Transverse colon (tissue), 4 donors: ENCODE measurements around the gene PLPP3. TPM values are rescaled to one million over a fixed set of nuclear protein-coding genes. Genes with fewer than 3 reads are reported as not detected.

Source experiments
- DNase-seq: peaks from one replicate; pipeline ENCODE4 v3.0.0-alpha.2; 2019
- H3K27ac ChIP-seq, 4 donors: fragments of 200-600 bp; sonication (generic); 2 replicates each; pipeline ENCODE4 v1.5.1; 2016 to 2018; ENCODE audit warnings: inconsistent platforms in 4 of 4
- H3K27me3 ChIP-seq: fragments of 200-600 bp; sonication (generic); 2 replicates; pipeline ENCODE4 v1.5.1; 2017; ENCODE audit warnings: inconsistent platforms
- H3K36me3 ChIP-seq, 4 donors: fragments of 200-600 bp; sonication (generic); 2 replicates each; pipeline ENCODE4 v1.5.1; 2017 to 2019; ENCODE audit warnings: inconsistent platforms in 4 of 4
- H3K4me1 ChIP-seq, 4 donors: fragments of 200-600 bp; sonication (generic); 2 replicates each; pipeline ENCODE4 v1.5.1; 2017 to 2020; ENCODE audit warnings: inconsistent platforms in 4 of 4
- H3K4me3 ChIP-seq, 4 donors: fragments of 200-600 bp; sonication (generic); 1 replicate in 1 of 4; 2 replicates in 3 of 4; pipeline versions ENCODE4 v1.5.1 to v1.6.1; 2017 to 2019; ENCODE audit warnings: inconsistent platforms in 4 of 4
- H3K9me3 ChIP-seq, 2 donors: fragments of 200-600 bp; sonication (generic); 2 replicates each; pipeline ENCODE4 v1.5.1; 2017 to 2019; ENCODE audit warnings: inconsistent platforms in 2 of 2
- CTCF ChIP-seq, 5 experiments: fragments of 200-600 bp in 3 of 5; fragments of 450-650 bp in 2 of 5; sonication (generic) in 3 of 5; IDR thresholded peaks; 1 replicate in 2 of 5; 2 replicates in 3 of 5; pipeline ENCODE4 v1.5.1; 2016 to 2017; ENCODE audit warnings: antibody characterized with exemption in 5 of 5, inconsistent platforms in 3 of 5, mild to moderate bottlenecking in 2 of 5, moderate library complexity in 1 of 5
- EP300 ChIP-seq: sonication (generic); formaldehyde crosslinking; IDR thresholded peaks from one replicate; pipeline ENCODE4 v1.6.1; 2017; ENCODE audit warnings: antibody characterized with exemption, low read depth
- POLR2A ChIP-seq: fragments of 450-650 bp; IDR thresholded peaks from one replicate; pipeline ENCODE4 v1.6.1; 2016; ENCODE audit warnings: antibody characterized with exemption, mild to moderate bottlenecking, moderate library complexity
- POLR2AphosphoS5 ChIP-seq, 3 donors: sonication (generic); formaldehyde crosslinking; IDR thresholded peaks; one replicate each; pipeline ENCODE4 v1.6.1; 2016; ENCODE audit warnings: antibody characterized with exemption in 3 of 3
- WGBS, 2 donors: methylation state at CpG; one replicate each; pipeline ENCODE4 v1.1.5; 2018; ENCODE audit warnings: low coverage in 1 of 2; 5-methylcytosine and 5-hydroxymethylcytosine counted together
- in situ Hi-C, 4 donors: fragments of 200-750 bp; cut with MboI; loops; one replicate each; pipeline versions ENCODE4 v1.15.0 to v1.15.1; 2017; ENCODE audit warnings: low sequenced_read_pairs in 3 of 4, low pct_ligation_motif_present in 1 of 4, low pct_unique_long_range_greater_than_20kb in 1 of 4
- intact Hi-C: fragments of 100-400 bp; cut with DNase I; formaldehyde crosslinking; loops from one replicate; pipeline ENCODE4 v1.15.1; 2023; ENCODE audit warnings: low total_unique reads
- total RNA-seq, 4 donors: library from RNA; depleted of rRNA; stranded (reverse); fragments of >200 nt; gene quantifications; one replicate each; pipeline ENCODE4 v1.1.0, GENCODE V29; 2016

The PLPP3 gene
- total RNA-seq, 4 donors from 2014 or later, result 51.2 to 75.1 (median 63.3) TPM

DNA sequence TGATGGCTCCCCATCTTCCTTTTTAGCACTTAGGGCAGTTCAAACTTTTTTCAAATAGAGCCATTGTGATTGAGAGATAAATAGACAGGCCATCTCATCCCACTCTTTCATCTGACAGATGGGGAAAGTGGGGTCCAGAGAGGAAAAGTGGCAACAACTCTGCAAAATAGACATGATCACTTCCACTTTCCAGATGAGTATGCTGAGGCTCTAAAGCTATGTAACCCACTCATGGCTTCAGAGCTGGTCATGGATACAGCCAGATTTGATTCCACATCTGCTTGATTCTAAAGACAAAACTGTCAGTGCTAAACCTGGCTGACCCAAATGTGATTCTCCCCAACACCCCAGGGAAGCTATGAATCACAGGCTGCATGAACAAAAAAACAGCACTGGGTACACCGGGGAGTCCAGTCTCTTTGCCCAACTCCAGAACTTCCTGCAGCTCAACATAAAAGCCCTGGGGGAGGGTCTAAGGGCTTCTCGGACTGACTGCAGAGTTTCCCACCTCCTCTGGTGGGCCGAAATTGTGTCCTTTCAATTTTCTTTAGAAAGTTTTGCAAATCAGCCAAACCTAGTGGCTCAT lies 59.3 kb downstream of the PLPP3 start:
- no peak for DNase-seq
- H3K27ac ChIP-seq, result no peak overlapping the region
- in situ Hi-C loops (no loop called here), intact Hi-C loops (no loop called here)
- H3K4me1 ChIP-seq, result peaks cover 5 to 25% (median 15%) of the 10 kb centered on the region in 4 donors
- H3K36me3 ChIP-seq, result peaks cover 0 to 9% (median 0%) of the 10 kb centered on the region in 4 donors
- no peak overlapping the region for H3K4me3 ChIP-seq
- no peaks in the 10 kb centered on the region for H3K9me3 ChIP-seq
- H3K27me3 ChIP-seq, result no peaks in the 10 kb centered on the region
- TF ChIP-seq EP300 (no peak), CTCF (IDR thresholded peaks at IDR 0.05) (no peak), POLR2AphosphoS5 (IDR thresholded peaks at IDR 0.05) (no peak), POLR2A (no peak)
- WGBS, 2 donors, result 74 to 86% methylated on average over 3 of the region's 3 CpGs

GRCh38 chr1:56517404-56518130 lies 61.8 kb downstream of the PLPP3 start:
- 74 to 98% methylated on average over 2 of the region's 2 CpGs for WGBS, 2 donors
- in situ Hi-C loops (no loop called here), intact Hi-C loops (no loop called here)
- Histone ChIP-seq H3K27ac (peak overlapping the region; percentile 74 to 81 (median 78)), H3K9me3 (no peaks in the 10 kb centered on the region), H3K4me1 (peaks cover 4 to 29% (median 15%) of the 10 kb centered on the region in 4 donors), H3K4me3 (no peak overlapping the region), H3K36me3 (peaks cover 0 to 7% (median 0%) of the 10 kb centered on the region in 4 donors), H3K27me3 (no peaks in the 10 kb centered on the region)
- TF ChIP-seq POLR2AphosphoS5 (IDR thresholded peaks at IDR 0.05) (no peak), POLR2A (no peak), EP300 (no peak), CTCF (IDR thresholded peaks at IDR 0.05) (no peak)
- DNase-seq, result no peak

GRCh38 chr1:56516539-56517252 lies 62.7 kb downstream of the PLPP3 start:
- Histone ChIP-seq H3K4me3 (no peak overlapping the region), H3K9me3 (no peaks in the 10 kb centered on the region), H3K36me3 (peaks cover 0 to 4% (median 0%) of the 10 kb centered on the region in 4 donors), H3K27me3 (no peaks in the 10 kb centered on the region), H3K4me1 (peaks cover 4 to 29% (median 15%) of the 10 kb centered on the region in 4 donors), H3K27ac (peak overlapping the region; percentile 74 to 81 (median 78))
- peak; percentile 17 for DNase-seq
- intact Hi-C loops (no loop called here), in situ Hi-C loops (no loop called here)
- WGBS, 2 donors, result 29 to 51% methylated on average over 6 to 7 of the region's 7 CpGs
- TF ChIP-seq POLR2A (peak; percentile 50), POLR2AphosphoS5 (IDR thresholded peaks at IDR 0.05) (peak; percentile 59 to 74 (median 70)), CTCF (IDR thresholded peaks at IDR 0.05) (peak in 1 of 5 experiments; percentile 15), EP300 (no peak)

GRCh38 chr1:56515898-56516538 lies 63.3 kb downstream of the PLPP3 start:
- DNase-seq, result no peak
- H3K27me3 ChIP-seq, result no peaks in the 10 kb centered on the region
- in situ Hi-C loops, result no loop called here
- no peaks in the 10 kb centered on the region for H3K9me3 ChIP-seq
- intact Hi-C loops, result no loop called here
- TF ChIP-seq POLR2A, result no peak
- TF ChIP-seq POLR2AphosphoS5 (IDR thresholded peaks at IDR 0.05), result no peak
- TF ChIP-seq CTCF (IDR thresholded peaks at IDR 0.05), result no peak
- no peak for TF ChIP-seq EP300
- peaks cover 0 to 11% (median 0%) of the 10 kb centered on the region in 4 donors for H3K36me3 ChIP-seq
- H3K27ac ChIP-seq, result peak overlapping the region; percentile 74 to 81 (median 78)
- 86% methylated on average over 4 of the region's 4 CpGs; no CpG with 5 or more reads in 1 of the 2 donors for WGBS, 2 donors
- H3K4me1 ChIP-seq, result peaks cover 4 to 29% (median 15%) of the 10 kb centered on the region in 4 donors
- H3K4me3 ChIP-seq, result no peak overlapping the region
